NCI-H2196 treated with DMSO at 0.1 percent for 48 hours (cell line): Measurements from ENCODE around the gene KMT2C.
"Not testable (repeated sequence)": the region's sequence is repeated elsewhere in the genome, so short reads cannot be mapped to it uniquely, and the experiment has no call there.

ENCODE experiments used
- DNase-seq: peaks from one replicate; lab custom pipeline; 2025; ENCODE audit not compliant: unreplicated experiment; lab: John Stamatoyannopoulos, UW

KMT2C gene

DNA sequence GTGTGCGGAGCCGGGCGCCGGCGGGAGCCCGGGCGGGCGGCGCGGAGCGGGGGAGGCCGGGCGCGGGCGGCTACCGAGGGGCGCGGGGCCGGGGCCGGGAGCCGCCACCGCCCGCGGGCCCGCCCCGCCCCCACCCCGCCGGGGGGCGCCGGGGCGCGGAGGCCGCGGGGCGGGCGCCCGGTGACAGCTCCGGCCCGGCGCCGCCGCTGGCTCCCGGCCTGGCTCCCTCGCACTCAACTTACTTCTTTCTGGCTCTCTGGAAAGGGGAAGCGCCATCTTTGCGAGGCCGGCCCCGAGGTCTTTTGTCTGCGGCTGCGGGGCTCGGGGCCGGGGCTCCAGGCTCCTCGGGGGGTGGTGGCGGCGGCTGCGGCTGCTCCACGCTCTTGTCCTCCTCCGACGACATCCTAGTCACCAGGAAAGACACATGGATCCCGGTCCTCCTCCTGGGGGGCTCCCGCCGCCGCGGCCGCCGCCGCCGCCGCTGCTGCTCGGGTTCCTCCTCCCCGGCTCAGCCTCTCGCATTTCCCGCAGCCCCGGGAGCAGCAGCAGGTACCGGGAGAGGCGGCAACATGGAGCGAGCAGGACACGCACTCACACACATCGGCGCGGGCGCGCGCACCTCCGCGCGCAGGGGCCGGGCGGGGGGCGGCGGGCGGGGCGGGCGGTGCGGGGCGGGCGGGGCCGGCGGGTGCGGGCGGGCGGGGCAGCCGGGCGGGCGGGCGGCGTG lies at the start of gene KMT2C:
TSS of gene KMT2C (minus strand) at position 620 of the 727 bp plus-strand sequence. CDS start at position 403, 217 bp downstream.
- DNase-seq = peak; percentile 9

DNA sequence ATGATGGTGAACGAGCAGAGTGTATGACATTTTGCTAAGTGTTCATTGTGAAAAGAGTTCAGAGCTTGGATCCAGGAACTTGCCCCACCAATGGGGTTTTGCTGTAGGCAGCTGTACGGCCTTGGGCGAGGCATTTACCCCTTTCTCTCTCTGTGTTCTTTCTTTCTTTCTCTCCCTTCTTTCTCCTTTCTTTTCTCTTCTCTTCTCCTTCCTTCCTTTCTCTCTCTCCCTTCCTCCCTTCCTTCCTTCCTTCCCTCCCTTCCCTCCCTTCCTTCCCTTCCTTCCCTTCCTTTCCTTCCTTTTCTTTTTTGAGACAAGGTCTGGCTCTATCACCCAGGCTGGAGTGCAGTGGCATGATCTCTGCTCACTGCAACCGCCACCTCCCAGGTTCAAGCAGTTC lies 45.3 kb upstream of the KMT2C start:
- DNase-seq = no peak

DNA sequence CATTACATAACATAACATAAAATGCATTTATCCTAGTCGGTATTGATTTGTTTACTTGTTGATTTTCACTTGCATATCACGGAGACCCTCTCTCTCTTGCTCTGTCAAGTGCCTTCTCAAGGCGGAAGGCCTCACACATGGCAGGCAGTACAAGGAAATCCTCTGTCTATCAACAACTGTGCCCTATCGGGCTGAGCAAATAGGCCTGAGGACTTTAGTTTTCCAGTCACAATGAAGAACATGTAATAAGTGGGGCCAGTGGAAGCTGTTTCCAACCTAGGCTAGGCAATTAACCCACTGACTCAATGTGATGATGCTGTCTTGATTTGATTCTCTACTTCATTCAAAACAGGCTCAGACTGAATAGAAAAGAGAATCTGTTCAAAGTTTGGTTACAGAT lies 44.9 kb upstream of the KMT2C start:
- DNase-seq = no peak

DNA sequence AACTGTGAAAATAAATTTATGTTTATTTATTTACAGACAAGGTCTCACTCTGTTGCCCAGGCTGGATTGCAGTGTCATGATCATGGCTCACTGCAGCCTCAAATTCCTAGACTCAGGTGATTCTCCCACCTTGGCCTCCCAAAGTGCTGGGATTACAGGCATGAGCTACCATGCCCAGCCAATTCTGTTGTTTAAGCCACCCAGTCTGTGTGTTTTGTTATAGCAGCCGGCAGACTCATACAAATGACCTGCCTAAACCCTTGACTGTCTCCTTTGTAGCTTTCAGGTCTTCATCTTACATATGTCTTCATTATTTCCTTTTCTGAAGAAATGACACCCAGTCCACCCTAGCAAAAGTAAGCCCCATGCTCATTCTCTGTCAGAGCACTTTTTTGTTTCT lies 43.8 kb upstream of the KMT2C start:
- no peak for DNase-seq

GRCh38 chr7:152478140-152478539 lies 42.3 kb upstream of the KMT2C start:
- DNase-seq = no peak

- DNase-seq = no peak
Measured at GRCh38 chr7:152477079-152477478, 41.3 kb upstream of the KMT2C start.

DNA sequence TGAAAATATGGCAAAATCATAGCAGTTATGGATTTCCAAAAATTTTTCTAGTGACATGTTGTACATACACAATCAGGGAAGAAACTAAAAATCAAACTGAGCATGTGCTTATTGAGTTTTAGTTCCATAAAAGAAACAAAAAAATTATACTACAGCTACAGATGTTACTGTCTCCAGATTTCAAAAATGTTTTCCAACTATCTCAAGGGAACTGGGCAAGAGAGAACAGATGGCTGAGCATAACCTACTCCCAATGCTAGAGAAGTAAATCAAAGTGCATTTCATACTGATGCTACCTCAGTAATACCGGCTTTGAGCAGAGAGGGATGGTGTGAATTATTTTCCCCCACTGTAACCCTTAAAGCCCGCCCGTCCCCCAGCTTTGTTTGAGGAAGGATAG lies 40.7 kb upstream of the KMT2C start:
- no peak for DNase-seq

DNA sequence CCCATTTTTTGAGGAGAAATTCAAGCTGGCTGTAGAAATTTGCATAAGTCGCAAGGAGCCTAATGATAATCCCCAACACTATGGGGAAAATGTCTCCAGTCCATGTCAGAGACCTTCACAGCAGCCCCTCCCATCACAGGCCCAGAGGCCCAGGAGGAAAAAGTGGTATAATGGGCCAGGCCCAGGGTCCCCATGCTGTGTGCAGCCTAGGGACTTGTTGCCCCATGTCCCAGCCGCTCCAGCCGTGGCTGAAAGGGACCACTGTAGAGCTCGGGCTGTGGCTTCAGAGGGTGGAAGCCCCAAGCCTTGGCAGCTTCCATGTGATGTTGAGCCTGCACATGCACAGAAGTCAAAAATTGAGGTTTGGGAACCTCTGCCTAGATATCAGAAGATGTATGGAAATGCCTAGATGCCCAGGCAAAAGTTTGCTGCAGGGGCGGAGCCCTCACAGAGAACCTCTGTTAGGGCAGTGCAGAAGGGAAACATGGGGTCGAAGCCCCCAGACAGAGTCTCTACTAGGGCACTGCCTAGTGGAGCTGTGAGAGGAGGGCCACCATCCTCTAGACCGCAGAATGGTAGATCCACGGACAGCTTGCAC lies 35.3 kb upstream of the KMT2C start:
- not testable (repeated sequence) for DNase-seq

GRCh38 chr7:152470251-152471022 lies 34.6 kb upstream of the KMT2C start:
- DNase-seq = not testable (repeated sequence)

DNA sequence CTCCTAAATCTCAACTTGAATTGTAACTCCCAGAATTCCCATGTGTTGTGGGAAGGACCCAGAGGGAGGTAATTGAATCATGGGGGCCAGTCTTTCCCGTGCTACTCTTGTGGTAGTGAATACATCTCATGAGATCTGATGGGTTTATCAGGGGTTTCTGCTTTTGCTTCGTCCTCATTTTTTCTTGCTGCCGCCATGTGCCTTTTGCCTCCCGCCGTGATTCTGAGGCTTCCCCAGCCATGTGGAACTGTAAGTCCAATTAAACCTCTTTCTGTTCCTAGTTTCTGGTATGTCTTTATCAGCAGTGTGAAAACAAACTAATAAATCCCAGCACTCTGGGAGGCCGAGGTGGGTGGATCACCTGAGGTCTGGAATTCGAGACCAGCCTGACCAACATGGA lies 33.8 kb upstream of the KMT2C start:
- not testable (repeated sequence) for DNase-seq

DNA sequence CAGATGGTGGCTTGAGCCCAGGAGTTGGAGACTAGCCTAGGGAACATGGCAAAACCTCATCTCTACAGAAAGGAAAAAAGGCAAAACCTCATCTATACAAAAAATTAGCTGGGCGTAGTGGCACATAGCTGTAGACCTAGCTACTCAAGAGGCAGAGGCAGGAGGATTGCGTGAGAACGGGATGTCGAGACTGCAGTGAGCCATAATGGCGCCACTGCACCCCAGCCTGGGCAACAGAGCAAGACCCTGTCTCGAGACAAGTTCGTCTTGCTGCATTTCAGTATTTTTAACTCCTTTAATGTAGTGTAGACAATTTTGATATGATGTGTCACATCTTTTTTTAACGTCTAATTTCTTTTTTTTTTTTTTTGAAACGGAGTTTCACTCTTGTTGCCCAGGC lies 31.4 kb upstream of the KMT2C start:
- DNase-seq = no peak

GRCh38 chr7:152465119-152465387 lies 29.2 kb upstream of the KMT2C start:
- DNase-seq = no peak

GRCh38 chr7:152464312-152465118 lies 28.7 kb upstream of the KMT2C start:
- no peak for DNase-seq

GRCh38 chr7:152463709-152464311 lies 28.0 kb upstream of the KMT2C start:
- peak; percentile 81 for DNase-seq

DNA sequence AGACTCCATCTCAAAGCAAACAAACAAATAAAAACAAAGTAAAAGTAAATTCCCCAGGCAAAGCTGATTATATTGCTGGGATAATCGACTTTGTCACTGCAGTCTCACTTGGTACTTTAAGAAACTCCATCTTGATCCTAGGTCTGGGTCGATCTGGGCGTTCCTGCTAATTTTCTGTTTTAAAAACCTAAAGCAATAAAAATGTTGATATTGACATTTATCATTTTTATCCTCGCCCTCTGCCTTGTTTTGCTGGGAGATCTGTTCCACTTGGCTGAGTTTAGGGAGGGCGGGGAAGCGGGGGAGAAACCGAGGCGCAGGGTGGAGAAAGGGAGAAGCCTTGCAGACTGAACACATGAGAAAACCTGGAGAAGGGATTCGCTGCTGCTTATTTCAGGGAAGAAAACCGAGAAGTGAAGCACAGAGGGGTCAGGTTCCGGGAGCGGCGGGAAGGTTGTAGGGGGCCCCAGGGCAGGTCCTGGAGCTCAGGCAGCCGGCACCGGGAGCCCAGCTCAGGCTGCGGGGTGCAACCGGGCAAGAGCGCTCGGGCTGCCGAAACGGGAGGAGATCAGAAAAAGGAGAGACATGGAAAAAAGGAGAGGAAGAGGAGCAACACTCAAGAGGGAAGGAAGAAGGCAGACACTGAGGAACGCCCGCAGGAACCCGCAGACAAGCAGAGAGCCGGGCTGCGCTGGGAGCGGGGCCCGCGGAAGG lies 27.3 kb upstream of the KMT2C start:
- no peak for DNase-seq

- peak; percentile 51 for DNase-seq
Measured at GRCh38 chr7:152459724-152460251, 24.0 kb upstream of the KMT2C start.

DNA sequence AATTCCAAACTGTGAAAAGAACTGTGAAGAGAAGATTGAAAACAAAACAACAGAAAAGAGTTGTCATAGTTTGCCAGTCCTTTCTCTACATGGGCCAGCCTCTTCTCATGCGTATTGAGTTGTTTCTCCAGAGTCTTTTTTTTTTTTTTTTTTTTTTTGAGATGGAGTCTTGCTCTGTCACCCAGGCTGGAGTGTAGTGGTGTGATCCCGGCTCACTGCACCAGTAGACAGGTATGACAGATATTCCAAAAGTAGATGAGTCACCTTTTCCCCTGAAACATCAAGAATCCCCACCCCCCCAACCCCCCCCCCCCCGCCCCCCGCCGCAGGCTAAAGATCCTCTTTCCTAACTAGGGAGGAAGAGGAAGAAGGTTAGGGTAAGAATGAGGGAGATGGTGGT lies 15.6 kb upstream of the KMT2C start:
- DNase-seq = no peak

DNA sequence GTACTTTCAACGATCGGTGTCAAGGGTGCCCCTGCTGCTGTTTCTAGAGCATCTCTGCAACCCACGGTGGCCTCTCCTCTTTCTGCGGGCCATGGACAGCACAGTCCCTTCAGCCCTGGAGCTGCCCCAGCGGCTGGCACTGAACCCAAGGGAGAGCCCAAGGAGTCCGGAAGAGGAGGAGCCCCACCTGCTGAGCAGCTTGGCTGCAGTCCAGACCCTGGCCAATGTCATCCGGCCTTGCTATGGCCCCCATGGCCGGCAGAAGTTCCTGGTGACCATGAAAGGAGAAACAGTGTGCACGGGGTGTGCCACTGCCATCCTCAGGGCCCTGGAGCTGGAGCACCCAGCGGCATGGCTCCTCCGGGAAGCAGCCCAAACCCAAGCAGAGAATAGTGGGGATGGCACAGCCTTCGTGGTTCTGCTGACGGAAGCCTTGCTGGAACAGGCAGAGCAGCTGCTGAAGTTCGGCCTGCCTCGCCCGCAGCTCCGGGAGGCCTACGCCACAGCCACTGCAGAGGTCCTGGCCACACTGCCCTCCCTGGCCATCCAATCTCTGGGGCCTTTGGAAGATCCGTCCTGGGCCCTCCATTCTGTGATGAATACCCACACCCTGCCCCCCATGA lies 9.7 kb upstream of the KMT2C start:
- DNase-seq = not testable (repeated sequence)

DNA sequence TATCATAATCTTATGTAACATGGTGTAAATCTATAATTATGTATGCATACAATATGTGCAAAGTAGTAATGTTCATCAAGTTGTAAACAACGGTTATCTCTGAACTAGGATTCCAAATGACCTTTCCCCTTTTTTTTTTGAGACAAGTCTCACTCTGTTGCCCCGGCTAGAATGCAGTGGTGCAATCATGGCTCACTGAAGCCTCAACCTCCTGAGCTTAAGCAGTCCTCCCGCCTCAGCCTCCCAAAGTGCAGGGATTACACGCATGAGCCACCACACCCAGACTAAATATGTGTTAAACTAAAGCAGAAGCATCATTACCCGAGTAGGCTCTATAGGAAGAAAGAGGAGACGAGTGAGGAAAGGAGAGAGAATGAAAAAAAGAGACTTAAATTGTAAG lies 7.8 kb upstream of the KMT2C start:
- DNase-seq = no peak

DNA sequence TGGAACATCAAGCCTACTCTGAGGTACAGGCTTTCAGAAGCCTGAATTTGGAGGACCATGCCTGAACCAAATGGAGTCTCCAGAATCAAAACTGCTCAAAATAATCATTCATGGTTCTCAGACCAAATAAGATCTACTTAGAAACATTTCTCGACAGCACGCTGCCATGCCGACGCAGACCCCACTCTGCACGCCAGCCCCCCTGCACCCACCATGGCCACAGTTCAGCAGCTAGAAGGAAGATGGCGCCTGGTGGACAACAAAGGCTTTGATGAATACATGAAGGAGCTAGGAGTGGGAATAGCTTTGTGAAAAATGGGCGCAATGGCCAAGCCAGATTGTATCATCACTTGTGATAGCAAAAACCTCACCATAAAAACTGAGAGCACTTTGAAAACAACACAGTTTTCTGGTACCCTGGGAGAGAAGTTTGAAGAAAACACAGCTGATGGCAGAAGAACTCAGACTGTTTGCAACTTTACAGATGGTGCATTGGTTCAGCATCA lies 6.6 kb upstream of the KMT2C start:
- no peak for DNase-seq
